H1 (cell line): ENCODE results near the gene RBP3. TPM values are rescaled to one million over a fixed set of nuclear protein-coding genes. Genes with fewer than 3 reads are reported as not detected.

ENCODE experiments used
- CTCF ChIA-PET: fragments of 300-600 bp; sonication (Branson Sonifier 250); formaldehyde crosslinking; loops from one replicate; lab custom pipeline; 2021; ENCODE audit not compliant: partially characterized antibody; lab: Charles Lee
- POLR2A ChIA-PET: fragments of 300-600 bp; sonication (Branson Sonifier 250); formaldehyde crosslinking; loops from one replicate; lab custom pipeline; 2021; ENCODE audit warnings: inconsistent platforms; ENCODE audit not compliant: partially characterized antibody; lab: Charles Lee
- DNase-seq, 2 experiments: peaks; one replicate each; pipeline versions ENCODE4 v3.0.0 to v3.0.0-alpha.2; 2010 to 2022; ENCODE audit warnings: low spot score in 2 of 2, low read depth in 1 of 2, mixed read lengths in 1 of 2
- FAIRE-seq: peaks from 2 replicates; lab custom pipeline; 2011; peaks lifted over from hg19 to GRCh38; lab: Jason Lieb, UNC
- H2AFZ ChIP-seq: 2 replicates; pipeline ENCODE4 v1.8.1; 2012; ENCODE audit warnings: low read length, inconsistent platforms
- H2AK5ac ChIP-seq: 2 replicates; pipeline ENCODE4 v1.6.1; 2013; ENCODE audit warnings: low read depth, low read length
- H2BK120ac ChIP-seq: replicated peaks from 2 replicates; pipeline ENCODE3; 2013; ENCODE audit warnings: low read depth, low read length, inconsistent platforms
- H2BK12ac ChIP-seq: 2 replicates; pipeline ENCODE4 v1.6.1; 2013; ENCODE audit warnings: low read depth, low read length
- H2BK15ac ChIP-seq: 2 replicates; pipeline ENCODE4 v1.6.1; 2013; ENCODE audit warnings: low read length
- H2BK20ac ChIP-seq: 2 replicates; pipeline ENCODE4 v1.6.1; 2013; ENCODE audit warnings: low read length
- H2BK5ac ChIP-seq: 2 replicates; pipeline ENCODE4 v1.6.1; 2013; ENCODE audit warnings: low read depth, low read length
- H3K14ac ChIP-seq: 2 replicates; pipeline ENCODE4 v1.6.1; 2013; ENCODE audit warnings: inconsistent platforms; ENCODE audit not compliant: insufficient read length
- H3K18ac ChIP-seq: 2 replicates; pipeline ENCODE4 v1.6.1; 2013; ENCODE audit warnings: low read length; ENCODE audit errors: extremely low read depth
- H3K23ac ChIP-seq: 2 replicates; pipeline ENCODE4 v1.6.1; 2013; ENCODE audit warnings: inconsistent platforms; ENCODE audit not compliant: insufficient read length
- H3K23me2 ChIP-seq: 2 replicates; pipeline ENCODE4 v1.6.1; 2013; ENCODE audit warnings: low read depth, low read length
- H3K27ac ChIP-seq: 2 replicates; pipeline ENCODE4 v1.6.1; 2011; ENCODE audit warnings: low read depth, low read length, inconsistent platforms
- H3K27me3 ChIP-seq, 4 experiments: replicated peaks in 1 of 4; 1 replicate in 1 of 4; 2 replicates in 3 of 4; pipeline versions ENCODE4 v1.6.1 to v1.8.1; 2011 to 2013; ENCODE audit warnings: low read length in 3 of 4, mild to moderate bottlenecking in 3 of 4, inconsistent platforms in 2 of 4, mixed read lengths in 2 of 4, moderate library complexity in 1 of 4; ENCODE audit not compliant: control insufficient read depth in 3 of 4, insufficient read depth in 3 of 4; ENCODE audit errors: extremely low read depth in 1 of 4
- H3K36me3 ChIP-seq, 4 experiments: 2 replicates each; pipeline versions ENCODE4 v1.6.1 to v1.8.1; 2011 to 2013; ENCODE audit warnings: mild to moderate bottlenecking in 4 of 4, low read length in 3 of 4, moderate library complexity in 2 of 4, control low read depth in 1 of 4, inconsistent platforms in 1 of 4; ENCODE audit not compliant: insufficient read depth in 4 of 4, control insufficient read depth in 2 of 4
- H3K4ac ChIP-seq: replicated peaks from 2 replicates; pipeline ENCODE3; 2013; ENCODE audit warnings: low read length, low read depth, mixed read lengths, inconsistent platforms; ENCODE audit not compliant: insufficient read length
- H3K4me1 ChIP-seq, 4 experiments: replicated peaks in 1 of 4; 1 replicate in 1 of 4; 2 replicates in 3 of 4; pipeline versions ENCODE4 v1.6.1 to v1.8.1; 2011 to 2013; ENCODE audit warnings: low read length in 3 of 4, inconsistent platforms in 2 of 4, mixed read lengths in 1 of 4; ENCODE audit not compliant: insufficient read depth in 4 of 4, control insufficient read depth in 3 of 4
- H3K4me2 ChIP-seq, 2 experiments: 2 replicates each; pipeline versions ENCODE4 v1.6.1 to v1.8.1; 2011 to 2013; ENCODE audit warnings: low read depth in 2 of 2, low read length in 2 of 2, control low read depth in 1 of 2, inconsistent platforms in 1 of 2, mild to moderate bottlenecking in 1 of 2; ENCODE audit not compliant: insufficient read depth in 1 of 2
- H3K4me3 ChIP-seq, 4 experiments: fragments of 200-600, 300-600 bp in 1 of 4; sonication (generic), shearing (Covaris generic), sonication (Bioruptor Twin) in 1 of 4; 2 replicates each; pipeline versions ENCODE4 v1.5.1 to v1.8.1; 2011 to 2016; ENCODE audit warnings: low read length in 4 of 4, low read depth in 3 of 4, control low read depth in 2 of 4, inconsistent platforms in 2 of 4, mild to moderate bottlenecking in 2 of 4, mixed read lengths in 1 of 4, moderate library complexity in 1 of 4; ENCODE audit not compliant: insufficient read depth in 2 of 4; ENCODE audit errors: extremely low read depth in 1 of 4
- H3K56ac ChIP-seq: replicated peaks from 2 replicates; pipeline ENCODE3; 2013; ENCODE audit warnings: low read depth, mild to moderate bottlenecking, mixed read lengths, low read length, inconsistent platforms; ENCODE audit not compliant: insufficient read length
- H3K79me1 ChIP-seq: 2 replicates; pipeline ENCODE4 v1.6.1; 2013; ENCODE audit warnings: low read depth, low read length, control low read depth
- H3K79me2 ChIP-seq, 2 experiments: 2 replicates each; pipeline versions ENCODE4 v1.6.1 to v1.8.1; 2012 to 2013; ENCODE audit warnings: low read length in 2 of 2, mild to moderate bottlenecking in 2 of 2, inconsistent platforms in 1 of 2; ENCODE audit not compliant: insufficient read depth in 2 of 2, control insufficient read depth in 1 of 2
- H3K9ac ChIP-seq, 4 experiments: replicated peaks in 1 of 4; 1 replicate in 1 of 4; 2 replicates in 3 of 4; pipeline versions ENCODE4 v1.6.1 to v1.8.1; 2011 to 2013; ENCODE audit warnings: low read depth in 3 of 4, low read length in 3 of 4, control low read depth in 2 of 4, mild to moderate bottlenecking in 2 of 4, moderate library complexity in 2 of 4, inconsistent platforms in 1 of 4; ENCODE audit errors: extremely low read depth in 1 of 4
- H3K9me3 ChIP-seq, 2 experiments: 2 replicates each; pipeline versions ENCODE4 v1.6.1 to v1.8.1; 2012 to 2013; ENCODE audit warnings: mild to moderate bottlenecking in 2 of 2, moderate library complexity in 2 of 2, control low read depth in 1 of 2, inconsistent platforms in 1 of 2, low read depth in 1 of 2, low read length in 1 of 2, mixed read lengths in 1 of 2; ENCODE audit not compliant: insufficient read depth in 2 of 2
- H4K20me1 ChIP-seq, 2 experiments: replicated peaks in 1 of 2; 2 replicates each; pipeline versions ENCODE3 to v1.8.1; 2011 to 2013; ENCODE audit warnings: inconsistent platforms in 2 of 2, low read length in 2 of 2, mild to moderate bottlenecking in 1 of 2; ENCODE audit not compliant: insufficient read depth in 2 of 2, control insufficient read depth in 1 of 2
- H4K5ac ChIP-seq: 2 replicates; pipeline ENCODE4 v1.6.1; 2013; ENCODE audit warnings: low read length, low read depth, mixed read lengths, inconsistent platforms; ENCODE audit not compliant: insufficient read length
- H4K8ac ChIP-seq: 2 replicates; pipeline ENCODE4 v1.8.0; 2013; ENCODE audit warnings: mild to moderate bottlenecking, moderate library complexity, low read length, inconsistent platforms; ENCODE audit not compliant: insufficient read depth; ENCODE audit errors: extremely low read depth
- H4K91ac ChIP-seq: replicated peaks from 2 replicates; pipeline ENCODE3; 2013; ENCODE audit warnings: low read length, mixed read lengths, inconsistent platforms; ENCODE audit not compliant: insufficient read length
- CREB1 ChIP-seq: IDR thresholded peaks from 2 replicates; pipeline ENCODE4 v1.6.1; 2012; ENCODE audit warnings: inconsistent platforms
- JUND ChIP-seq: IDR thresholded peaks from 2 replicates; pipeline ENCODE4 v1.6.1; 2011; ENCODE audit warnings: mild to moderate bottlenecking, improper control_type of control experiment, low read length
- POLR2A ChIP-seq, 2 experiments: IDR thresholded peaks; 1 replicate in 1 of 2; 2 replicates in 1 of 2; pipeline ENCODE4 v1.6.1; 2011; ENCODE audit warnings: low read depth in 2 of 2, low read length in 2 of 2, mild to moderate bottlenecking in 2 of 2; ENCODE audit errors: control extremely low read depth in 1 of 2
- POLR2AphosphoS5 ChIP-seq: IDR thresholded peaks from 2 replicates; pipeline ENCODE4 v1.6.1; 2011; ENCODE audit warnings: low read depth, low read length
- RAD21 ChIP-seq, 2 experiments: IDR thresholded peaks in 1 of 2; conservative IDR thresholded peaks in 1 of 2; 2 replicates each; pipeline ENCODE4 v1.6.1; 2011; ENCODE audit warnings: low read depth in 2 of 2, low read length in 2 of 2, improper control_type of control experiment in 1 of 2, inconsistent platforms in 1 of 2, mild to moderate bottlenecking in 1 of 2, moderate library complexity in 1 of 2
- RBBP5 ChIP-seq: IDR thresholded peaks from 2 replicates; pipeline ENCODE4 v1.7.1; 2012; ENCODE audit warnings: low read depth, mild to moderate bottlenecking, inconsistent platforms, low read length, moderate library complexity, borderline replicate concordance
- RXRA ChIP-seq: IDR thresholded peaks from 2 replicates; pipeline ENCODE4 v1.6.1; 2011; ENCODE audit warnings: low read depth, mild to moderate bottlenecking, low read length, moderate library complexity; ENCODE audit not compliant: insufficient read depth
- SAP30 ChIP-seq: fragments of 300-600 bp; sonication (generic); IDR thresholded peaks from 2 replicates; pipeline ENCODE4 v1.7.1; 2012; ENCODE audit warnings: low read length, moderate library complexity, mild to moderate bottlenecking, inconsistent platforms; ENCODE audit not compliant: insufficient read depth, insufficient replicate concordance
- SIN3A ChIP-seq, 2 experiments: IDR thresholded peaks in 1 of 2; conservative IDR thresholded peaks in 1 of 2; 2 replicates each; pipeline ENCODE4 v1.6.1; 2011 to 2012; ENCODE audit warnings: low read length in 2 of 2, improper control_type of control experiment in 1 of 2, low read depth in 1 of 2, mild to moderate bottlenecking in 1 of 2
- WGBS, 2 experiments: shearing (Covaris generic) in 1 of 2; methylation state at CpG; one replicate each; pipeline versions ENCODE4 v1.1.6 to v1.1.7; 2013 to 2015; ENCODE audit warnings: low lambda C conversion rate in 2 of 2, mixed read lengths in 2 of 2, inconsistent platforms in 1 of 2, low coverage in 1 of 2, missing lambda C conversion rate in 1 of 2; ENCODE audit not compliant: insufficient replicate concordance in 2 of 2, insufficient coverage in 1 of 2, insufficient read length in 1 of 2; ENCODE audit errors: extremely low coverage in 1 of 2, missing lambda C conversion rate in 1 of 2; 5-methylcytosine and 5-hydroxymethylcytosine counted together
- polyA plus RNA-seq, 7 experiments: library from polyadenylated mRNA; depleted of rRNA in 3 of 7; stranded (reverse) in 5 of 7; unstranded in 2 of 7; fragments of >200 nt in 5 of 7; fragments of 200-250 nt in 2 of 7; gene quantifications; 1 replicate in 5 of 7; 2 replicates in 1 of 7; 4 replicates in 1 of 7; pipeline versions ENCODE4 v1.2.1 to v1.2.3, GENCODE V29; 2011 to 2013; ENCODE audit warnings: missing spikeins in 2 of 7, mixed read lengths in 2 of 7
- total RNA-seq: library from RNA; stranded (reverse); fragmentation: NEBNext Ultra II Directional; extraction: Animal tissue kit (Norgen Biotek cat#: 25700); gene quantifications from 2 replicates; pipeline ENCODE4 v1.2.1, GENCODE V29; 2021

RBP3 gene
- total and polyA plus RNA-seq, 2 of the 8 experiments (the other 6 are each of a cell fraction or from before 2014, with no cell fraction given): not detected

GRCh38 chr10:47332371-47332770 lies 15.8 kb upstream of the RBP3 start:
- H2BK120ac ChIP-seq: no peak overlapping the region
- ChIA-PET POLR2A (no interaction called here), CTCF (no interaction called here)

More at GRCh38 chr10:47332371-47332770, 15.8 kb upstream of the RBP3 start:
- H3K9me3 ChIP-seq: no peaks in the 10 kb centered on the region
- H4K8ac ChIP-seq: no peak overlapping the region
- H2BK20ac ChIP-seq: no peak overlapping the region
- no peak overlapping the region for H3K14ac ChIP-seq
- H4K91ac ChIP-seq: no peak overlapping the region
- H2BK15ac ChIP-seq: no peak overlapping the region
- no peak overlapping the region for H3K4ac ChIP-seq
- no peak overlapping the region for H3K23ac ChIP-seq
- peaks cover 0 to 4% of the 10 kb centered on the region in 2 experiments for H4K20me1 ChIP-seq
- no peak for DNase-seq
- no peak overlapping the region for H2AK5ac ChIP-seq
- no peak overlapping the region for H3K56ac ChIP-seq
- H3K4me1 ChIP-seq: no peaks in the 10 kb centered on the region
- 95% methylated on average over 3 of the region's 3 CpGs; no CpG with 5 or more reads in 1 of the 2 experiments for WGBS, 2 experiments
- no peak overlapping the region for H3K9ac ChIP-seq
- no peak for FAIRE-seq
- H3K23me2 ChIP-seq: no peaks in the 10 kb centered on the region
- no peak overlapping the region for H3K4me2 ChIP-seq
- no peaks in the 10 kb centered on the region for H3K79me1 ChIP-seq
- no peaks in the 10 kb centered on the region; a peak in 1 of 7 replicates for H3K27me3 ChIP-seq
- H4K5ac ChIP-seq: no peak overlapping the region
- H3K27ac ChIP-seq: no peak overlapping the region
- H2BK12ac ChIP-seq: no peak overlapping the region
- H3K4me3 ChIP-seq: no peak overlapping the region
- no peaks in the 10 kb centered on the region; a peak in 1 of 8 replicates for H3K36me3 ChIP-seq
- H2BK5ac ChIP-seq: no peak overlapping the region
- H3K79me2 ChIP-seq: no peaks in the 10 kb centered on the region
- H3K18ac ChIP-seq: no peak overlapping the region
- no peak overlapping the region for H2AFZ ChIP-seq
- TF ChIP-seq RBBP5 (no peak), SAP30 (no peak), RXRA (no peak), SIN3A (conservative IDR thresholded peaks at IDR 0.05 in 1 of 2, IDR thresholded peaks at IDR 0.05 in 1 of 2; ENCODE audit: low read depth in 1 of 2, low read length in 2 of 2) (no peak), POLR2AphosphoS5 (no peak), CREB1 (no peak), RAD21 (IDR thresholded peaks at IDR 0.05 in 1 of 2, conservative IDR thresholded peaks at IDR 0.05 in 1 of 2; ENCODE audit: low read depth in 2 of 2, low read length in 2 of 2) (no peak), JUND (no peak), POLR2A (IDR thresholded peaks at IDR 0.05; ENCODE audit: control extremely low read depth in 1 of 2, low read depth in 2 of 2, low read length in 2 of 2) (no peak)
- TF ChIP-seq, all 59 proteins: peak for 0
